Measurements from ENCODE around the gene AKAP1.

AKAP1 gene

DNA sequence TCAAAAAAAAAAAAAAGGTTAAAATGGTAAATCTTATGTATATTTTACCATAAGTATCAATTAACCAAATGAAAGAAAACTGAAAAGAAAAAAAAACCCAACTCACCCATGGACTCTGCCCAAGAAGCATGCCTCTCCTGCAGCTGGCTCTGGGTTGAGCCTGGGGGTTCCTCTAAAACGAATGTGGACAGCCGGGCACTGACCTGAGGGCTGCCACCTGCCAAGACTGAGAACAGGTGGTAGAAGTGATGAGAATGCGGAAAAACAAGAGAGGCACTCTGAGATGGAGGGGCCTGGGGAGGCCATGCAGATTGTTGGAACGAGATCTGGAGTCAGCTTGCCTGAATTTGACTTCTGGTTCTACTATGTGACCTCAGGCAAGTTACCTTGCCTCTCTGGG, 85.8 kb downstream of the AKAP1 start:
- H3K27ac ChIP-seq (ENCODE audit: low read depth, low read length) = no peak overlapping the region
- no peaks in the 10 kb centered on the region for H3K4me1 ChIP-seq (ENCODE audit: control insufficient read depth in 5 of 5, insufficient read depth in 5 of 5, low read length in 5 of 5)
- no peaks in the 10 kb centered on the region for H3K9me3 ChIP-seq (ENCODE audit: control insufficient read depth in 5 of 5, low read length in 5 of 5)
- no peak overlapping the region for H3K9ac ChIP-seq (ENCODE audit: low read length in 5 of 5)
- no peaks in the 10 kb centered on the region for H3K36me3 ChIP-seq (ENCODE audit: control insufficient read depth in 5 of 5, insufficient read depth in 5 of 5, low read length in 5 of 5)
- H3K4me3 ChIP-seq (ENCODE audit: low read depth in 1 of 5, low read length in 5 of 5) = no peak overlapping the region
- H3K27me3 ChIP-seq (ENCODE audit: control insufficient read depth in 5 of 5, insufficient read depth in 4 of 5, low read length in 5 of 5) = peaks cover 0 to 5% (median 0%) of the 10 kb centered on the region in 5 donors
